K562 (cell line): ENCODE measurements around the gene RAI1. TPM values are rescaled to one million over a fixed set of nuclear protein-coding genes. Genes with fewer than 3 reads are reported as not detected.
A peak's percentile ranks its signal among the peaks of the same experiment; 100 is the strongest.

Source experiments
- ATAC-seq: fragments of 200-7000 bp; cut with Tn5 transposase; 3 replicates; pipeline ENCODE4 v1.9.1; 2020; ENCODE audit warnings: moderate library complexity
- BruUV-seq: library from RNA; stranded (reverse); fragments of 400-500 nt; replicated peaks from 2 replicates; lab custom pipeline; 2021; lab: Mats Ljungman, UMichigan
- CTCF ChIA-PET: fragments of 300-600 bp; formaldehyde crosslinking; extraction: SDS; loops from one replicate; lab custom pipeline; 2021; ENCODE audit warnings: low intra/inter-chr PET ratio; lab: Yijun Ruan, JAX
- POLR2A ChIA-PET: fragments of 300-600, 350-650 bp; sonication (Branson Sonifier 250); formaldehyde crosslinking; extraction: SDS; loops from one replicate; lab custom pipeline; 2021; ENCODE audit warnings: antibody characterized with exemption, inconsistent platforms; lab: Yijun Ruan, JAX
- DNase-seq, 4 experiments: peaks; one replicate each; pipeline versions ENCODE4 v3.0.0 to v3.0.0-alpha.2; 2011 to 2018; ENCODE audit warnings: low spot score in 3 of 4, mixed read lengths in 3 of 4; ENCODE audit errors: extremely low read depth in 1 of 4
- FAIRE-seq: peaks from 2 replicates; lab custom pipeline; 2011; peaks lifted over from hg19 to GRCh38; lab: Jason Lieb, UNC
- H2AFZ ChIP-seq: 2 replicates; pipeline ENCODE4 v1.6.0; 2011; ENCODE audit warnings: low read depth, low read length, control low read depth, inconsistent platforms
- H3K27ac ChIP-seq: fragments of 200-600 bp; 3 replicates; pipeline ENCODE4 v1.8.0; 2011; ENCODE audit warnings: low read depth, mild to moderate bottlenecking, control low read depth, inconsistent platforms, low read length, moderate library complexity, mixed read lengths; ENCODE audit errors: extremely low read depth
- H3K27me3 ChIP-seq, 2 experiments: fragments of 300-600 bp in 1 of 2; 2 replicates in 1 of 2; 3 replicates in 1 of 2; pipeline versions ENCODE4 v1.6.0 to v1.8.0; 2011; ENCODE audit warnings: inconsistent platforms in 2 of 2, low read length in 2 of 2, mild to moderate bottlenecking in 1 of 2, mixed read lengths in 1 of 2, moderate library complexity in 1 of 2; ENCODE audit not compliant: control insufficient read depth in 2 of 2, insufficient read depth in 2 of 2
- H3K36me3 ChIP-seq: fragments of 300-600 bp; 3 replicates; pipeline ENCODE4 v1.8.0; 2011; ENCODE audit warnings: mild to moderate bottlenecking, low read length, inconsistent platforms; ENCODE audit not compliant: control insufficient read depth, insufficient read depth
- H3K4me1 ChIP-seq, 2 experiments: fragments of 200-600 bp in 1 of 2; replicated peaks in 1 of 2; 2 replicates in 1 of 2; 3 replicates in 1 of 2; pipeline versions ENCODE4 v1.5.1 to v1.8.0; 2011; ENCODE audit warnings: inconsistent platforms in 2 of 2, low read length in 2 of 2, mild to moderate bottlenecking in 1 of 2, mixed read lengths in 1 of 2, moderate library complexity in 1 of 2; ENCODE audit not compliant: control insufficient read depth in 2 of 2, insufficient read depth in 2 of 2
- H3K4me2 ChIP-seq: 2 replicates; pipeline ENCODE4 v1.6.1; 2011; ENCODE audit warnings: low read length, control low read depth, inconsistent platforms, mixed read lengths; ENCODE audit not compliant: insufficient read depth
- H3K4me3 ChIP-seq: fragments of 200-600 bp; sonication (generic), shearing (Covaris generic); 2 replicates; pipeline ENCODE4 v1.5.1; 2016; ENCODE audit warnings: control low read depth, inconsistent platforms
- H3K79me2 ChIP-seq: fragments of 200-600 bp; 3 replicates; pipeline ENCODE4 v1.8.0; 2011; ENCODE audit warnings: low read length, inconsistent platforms; ENCODE audit not compliant: control insufficient read depth, insufficient read depth
- H3K9ac ChIP-seq, 2 experiments: 2 replicates each; pipeline versions ENCODE4 v1.6.0 to v1.6.1; 2011; ENCODE audit warnings: low read depth in 2 of 2, low read length in 2 of 2, control low read depth in 1 of 2, inconsistent platforms in 1 of 2, mild to moderate bottlenecking in 1 of 2, mixed read lengths in 1 of 2; ENCODE audit not compliant: insufficient read depth in 1 of 2
- H3K9me1 ChIP-seq: one replicate; pipeline ENCODE4 v1.6.0; 2011; ENCODE audit warnings: inconsistent platforms, mild to moderate bottlenecking, low read length, moderate library complexity; ENCODE audit not compliant: control insufficient read depth, insufficient read depth
- H3K9me3 ChIP-seq: replicated peaks from 2 replicates; pipeline ENCODE4 v1.5.1; 2011; ENCODE audit warnings: low read depth, low read length, inconsistent platforms; ENCODE audit not compliant: control insufficient read depth, insufficient read depth
- H4K20me1 ChIP-seq: replicated peaks from 2 replicates; pipeline ENCODE4 v1.6.1; 2011; ENCODE audit warnings: low read length, inconsistent platforms, mixed read lengths; ENCODE audit not compliant: control insufficient read depth, insufficient read depth
- ETV5 ChIP-seq: sonication (generic); formaldehyde crosslinking; IDR thresholded peaks from 2 replicates; pipeline ENCODE4 v1.4.0; 2020; ENCODE audit warnings: low read depth, mild to moderate bottlenecking, missing genetic modification reagents
- NFIX ChIP-seq: fragments of 250-450 bp; sonication (Bioruptor Pico); IDR thresholded peaks from 2 replicates; pipeline ENCODE4 v1.4.0; 2020; ENCODE audit warnings: low read depth, mild to moderate bottlenecking, moderate library complexity
- NR2F6 ChIP-seq: fragments of 450-650 bp; formaldehyde crosslinking; IDR thresholded peaks from 2 replicates; pipeline ENCODE4 v1.4.0; 2020; ENCODE audit warnings: mild to moderate bottlenecking
- POLR3A ChIP-seq: IDR thresholded peaks from 2 replicates; pipeline ENCODE4 v1.6.1; 2011; ENCODE audit warnings: borderline replicate concordance, mild to moderate bottlenecking, moderate library complexity; ENCODE audit not compliant: insufficient read length, insufficient read depth; ENCODE audit errors: extremely low read depth
- RB1 ChIP-seq: fragments of 450-650 bp; IDR thresholded peaks from 2 replicates; pipeline ENCODE4 v1.6.1; 2017; ENCODE audit warnings: low read depth, mild to moderate bottlenecking
- SMARCE1 ChIP-seq: fragments of 450-650 bp; IDR thresholded peaks from 2 replicates; pipeline ENCODE4 v1.7.1; 2016; ENCODE audit warnings: mild to moderate bottlenecking
- TBP ChIP-seq: optimal IDR thresholded peaks from 2 replicates; pipeline ENCODE3; 2011; ENCODE audit warnings: low read depth, low read length, improper control_type of control experiment
- USF1 ChIP-seq: sonication (generic); formaldehyde crosslinking; IDR thresholded peaks from 2 replicates; pipeline ENCODE4 v1.9.0; 2022; ENCODE audit warnings: mild to moderate bottlenecking, missing genetic modification reagents
- ZFP36 ChIP-seq: fragments of 150-350 bp; IDR thresholded peaks from 2 replicates; pipeline ENCODE4 v1.6.1; 2018; ENCODE audit warnings: low read length, low read depth; ENCODE audit not compliant: partially characterized antibody
- ZNF232 ChIP-seq: sonication (generic); formaldehyde crosslinking; IDR thresholded peaks from 2 replicates; pipeline ENCODE4 v1.8.0; 2022; ENCODE audit warnings: mild to moderate bottlenecking, missing genetic modification reagents
- ZNF431 ChIP-seq: sonication (generic); formaldehyde crosslinking; IDR thresholded peaks from 2 replicates; pipeline ENCODE4 v1.8.0; 2022; ENCODE audit warnings: mild to moderate bottlenecking, missing genetic modification reagents
- WGBS: fragments of 100-300 bp; shearing (Covaris generic); methylation state at CpG from one replicate; pipeline ENCODE4 v1.1.6; 2016; ENCODE audit warnings: low coverage, mixed read lengths; ENCODE audit not compliant: insufficient coverage; ENCODE audit errors: missing lambda C conversion rate; 5-methylcytosine and 5-hydroxymethylcytosine counted together
- in situ Hi-C: fragments of 300-500 bp; cut with MboI; formaldehyde crosslinking; loops from 4 replicates; pipeline ENCODE4 v1.15.0; 2018; ENCODE audit warnings: inconsistent platforms, mixed read lengths
- intact Hi-C: fragments of 100-400 bp; cut with micrococcal nuclease; formaldehyde crosslinking; loops from 2 replicates; pipeline ENCODE4 v1.14.2; 2022
- polyA plus RNA-seq, 8 experiments: library from polyadenylated mRNA; depleted of rRNA in 4 of 8; stranded (reverse) in 5 of 8; unstranded in 3 of 8; fragments of >200 nt; fragmentation: Nextera tagmentation in 2 of 8; fragmentation: Illumina TruSeq in 1 of 8; extraction: Ambion mirVana in 2 of 8; extraction: Trizol in 1 of 8; gene quantifications; 2 replicates each; pipeline versions ENCODE4 v1.2.1 to v1.2.3, GENCODE V29; 2011 to 2014; ENCODE audit warnings: inconsistent platforms in 1 of 8, missing spikeins in 1 of 8
- total RNA-seq, 7 experiments: library from RNA; depleted of rRNA in 6 of 7; stranded (reverse); fragments of >200 nt in 6 of 7; fragmentation: Illumina TruSeq in 2 of 7; extraction: Trizol in 2 of 7; gene quantifications; 2 replicates each; pipeline versions ENCODE4 v1.2.1 to v1.2.3, GENCODE V29; 2011 to 2021; ENCODE audit warnings: low replicate concordance in 1 of 7
- TF ChIP-seq, protein P1 (sequence below): fragments of 450-650 bp; formaldehyde crosslinking; IDR thresholded peaks from 2 replicates; pipeline ENCODE4 v1.4.0; 2020; ENCODE audit warnings: mild to moderate bottlenecking, moderate library complexity
- TF ChIP-seq, protein P2 (sequence below): fragments of 450-650 bp; IDR thresholded peaks from 2 replicates; pipeline ENCODE4 v1.6.1; 2018; ENCODE audit not compliant: partially characterized antibody
- TF ChIP-seq, protein P3 (sequence below): fragments of 450-650 bp; formaldehyde crosslinking; IDR thresholded peaks from 2 replicates; pipeline ENCODE4 v1.4.0; 2020; ENCODE audit warnings: mild to moderate bottlenecking

RAI1 gene
- total and polyA plus RNA-seq, 9 of the 15 experiments (the other 6 are each of a cell fraction or from before 2014, with no cell fraction given), result 0.68 to 19.9 (median 5.5) TPM

GRCh38 chr17:17641621-17642409 is 39.4 kb upstream of the RAI1 start:
- no peaks in the 10 kb centered on the region for H4K20me1 ChIP-seq
- DNase-seq (peak; percentile 50 to 80 (median 58)), ATAC-seq (peak; percentile 95), FAIRE-seq (peak; percentile 98)
- H3K4me1 ChIP-seq, result no peaks in the 10 kb centered on the region; a peak in 1 of 5 replicates
- H3K9me3 ChIP-seq, result no peaks in the 10 kb centered on the region
- CTCF ChIA-PET, result interaction anchor here (0.6 to 3.6 kb wide), 6 partner anchors 50 to 437 kb away, joined by 3 to 59 read pairs (median 4); partner anchors contain the start of genes PEMT and RASD1
- in situ Hi-C loops (loop anchor here (5.0 to 25.0 kb wide), 2 partner anchors 285 to 655 kb away; no protein-coding TSS in a partner anchor), intact Hi-C loops (loop anchor here (1.0 to 5.0 kb wide), 2 partner anchors 145 to 286 kb away; partner anchors contain the start of gene RASD1)
- no peak overlapping the region for H3K27ac ChIP-seq
- no peaks in the 10 kb centered on the region for H3K36me3 ChIP-seq
- no peak overlapping the region for H3K4me3 ChIP-seq
- no TSS peak for BruUV-seq
- H3K79me2 ChIP-seq, result no peaks in the 10 kb centered on the region
- peaks cover 0 to 6% of the 10 kb centered on the region in 2 experiments; a peak in 2 of 5 replicates for H3K27me3 ChIP-seq
- WGBS, result 7% methylated on average over 13 of the region's 14 CpGs
- no peak overlapping the region for H2AFZ ChIP-seq
- H3K9ac ChIP-seq, result no peak overlapping the region
- H3K9me1 ChIP-seq, result no peaks in the 10 kb centered on the region
- no peak overlapping the region for H3K4me2 ChIP-seq
- POLR2A ChIA-PET, result interaction anchor here (0.9 to 1.2 kb wide), 2 partner anchors 11 to 289 kb away, joined by 3 to 4 read pairs; no protein-coding TSS in a partner anchor
- TF ChIP-seq ETV5 (CRISPR knock-in tag) (no peak), RB1 (0 out of 2 replicates have a peak, but pooled peaks have one; percentile 24), ZFP36 (no peak), SMARCE1 (no peak), TBP (no peak), NR2F6 (no peak), NFIX (no peak), ZNF431 (CRISPR knock-in tag) (no peak), ZNF232 (CRISPR knock-in tag) (no peak), POLR3A (no peak), USF1 (CRISPR knock-in tag) (no peak)
- TF ChIP-seq, protein P1, sequence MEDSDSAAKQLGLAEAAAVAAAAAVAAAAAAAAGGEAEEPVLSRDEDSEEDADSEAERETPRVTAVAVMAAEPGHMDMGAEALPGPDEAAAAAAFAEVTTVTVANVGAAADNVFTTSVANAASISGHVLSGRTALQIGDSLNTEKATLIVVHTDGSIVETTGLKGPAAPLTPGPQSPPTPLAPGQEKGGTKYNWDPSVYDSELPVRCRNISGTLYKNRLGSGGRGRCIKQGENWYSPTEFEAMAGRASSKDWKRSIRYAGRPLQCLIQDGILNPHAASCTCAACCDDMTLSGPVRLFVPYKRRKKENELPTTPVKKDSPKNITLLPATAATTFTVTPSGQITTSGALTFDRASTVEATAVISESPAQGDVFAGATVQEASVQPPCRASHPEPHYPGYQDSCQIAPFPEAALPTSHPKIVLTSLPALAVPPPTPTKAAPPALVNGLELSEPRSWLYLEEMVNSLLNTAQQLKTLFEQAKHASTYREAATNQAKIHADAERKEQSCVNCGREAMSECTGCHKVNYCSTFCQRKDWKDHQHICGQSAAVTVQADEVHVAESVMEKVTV (CRISPR knock-in tag), result peak; percentile 78
- TF ChIP-seq, protein P2, sequence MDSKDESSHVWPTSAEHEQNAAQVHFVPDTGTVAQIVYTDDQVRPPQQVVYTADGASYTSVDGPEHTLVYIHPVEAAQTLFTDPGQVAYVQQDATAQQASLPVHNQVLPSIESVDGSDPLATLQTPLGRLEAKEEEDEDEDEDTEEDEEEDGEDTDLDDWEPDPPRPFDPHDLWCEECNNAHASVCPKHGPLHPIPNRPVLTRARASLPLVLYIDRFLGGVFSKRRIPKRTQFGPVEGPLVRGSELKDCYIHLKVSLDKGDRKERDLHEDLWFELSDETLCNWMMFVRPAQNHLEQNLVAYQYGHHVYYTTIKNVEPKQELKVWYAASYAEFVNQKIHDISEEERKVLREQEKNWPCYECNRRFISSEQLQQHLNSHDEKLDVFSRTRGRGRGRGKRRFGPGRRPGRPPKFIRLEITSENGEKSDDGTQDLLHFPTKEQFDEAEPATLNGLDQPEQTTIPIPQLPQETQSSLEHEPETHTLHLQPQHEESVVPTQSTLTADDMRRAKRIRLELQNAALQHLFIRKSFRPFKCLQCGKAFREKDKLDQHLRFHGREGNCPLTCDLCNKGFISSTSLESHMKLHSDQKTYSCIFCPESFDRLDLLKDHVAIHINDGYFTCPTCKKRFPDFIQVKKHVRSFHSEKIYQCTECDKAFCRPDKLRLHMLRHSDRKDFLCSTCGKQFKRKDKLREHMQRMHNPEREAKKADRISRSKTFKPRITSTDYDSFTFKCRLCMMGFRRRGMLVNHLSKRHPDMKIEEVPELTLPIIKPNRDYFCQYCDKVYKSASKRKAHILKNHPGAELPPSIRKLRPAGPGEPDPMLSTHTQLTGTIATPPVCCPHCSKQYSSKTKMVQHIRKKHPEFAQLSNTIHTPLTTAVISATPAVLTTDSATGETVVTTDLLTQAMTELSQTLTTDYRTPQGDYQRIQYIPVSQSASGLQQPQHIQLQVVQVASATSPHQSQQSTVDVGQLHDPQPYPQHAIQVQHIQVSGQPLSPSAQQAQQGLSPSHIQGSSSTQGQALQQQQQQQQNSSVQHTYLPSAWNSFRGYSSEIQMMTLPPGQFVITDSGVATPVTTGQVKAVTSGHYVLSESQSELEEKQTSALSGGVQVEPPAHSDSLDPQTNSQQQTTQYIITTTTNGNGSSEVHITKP, result no peak
- TF ChIP-seq, protein P3, sequence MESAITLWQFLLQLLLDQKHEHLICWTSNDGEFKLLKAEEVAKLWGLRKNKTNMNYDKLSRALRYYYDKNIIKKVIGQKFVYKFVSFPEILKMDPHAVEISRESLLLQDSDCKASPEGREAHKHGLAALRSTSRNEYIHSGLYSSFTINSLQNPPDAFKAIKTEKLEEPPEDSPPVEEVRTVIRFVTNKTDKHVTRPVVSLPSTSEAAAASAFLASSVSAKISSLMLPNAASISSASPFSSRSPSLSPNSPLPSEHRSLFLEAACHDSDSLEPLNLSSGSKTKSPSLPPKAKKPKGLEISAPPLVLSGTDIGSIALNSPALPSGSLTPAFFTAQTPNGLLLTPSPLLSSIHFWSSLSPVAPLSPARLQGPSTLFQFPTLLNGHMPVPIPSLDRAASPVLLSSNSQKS, result no peak
